ENCODE data around the gene TCP11L2.

GRCh38 chr12:106284358-106285105 lies 18.0 kb upstream of the TCP11L2 start:
- TF ChIP-seq POLR2A (IDR thresholded peaks at IDR 0.05; ENCODE audit: low read depth, low read length) (no peak), RAD21 (IDR thresholded peaks at IDR 0.05; ENCODE audit: low read length) (no peak), CEBPB (IDR thresholded peaks at IDR 0.05; ENCODE audit: low read depth, low read length) (no peak), FOS (IDR thresholded peaks at IDR 0.05; ENCODE audit: low read depth, low read length) (no peak), CTCF (conservative IDR thresholded peaks at IDR 0.05; ENCODE audit: low read depth, low read length) (no peak), RFX5 (IDR thresholded peaks at IDR 0.05; ENCODE audit: low read depth, low read length) (no peak), MXI1 (IDR thresholded peaks at IDR 0.05; ENCODE audit: borderline replicate concordance, low read depth, low read length) (no peak), MAFK (IDR thresholded peaks at IDR 0.05; ENCODE audit: low read depth, low read length) (no peak)
- TF ChIP-seq, protein P1, sequence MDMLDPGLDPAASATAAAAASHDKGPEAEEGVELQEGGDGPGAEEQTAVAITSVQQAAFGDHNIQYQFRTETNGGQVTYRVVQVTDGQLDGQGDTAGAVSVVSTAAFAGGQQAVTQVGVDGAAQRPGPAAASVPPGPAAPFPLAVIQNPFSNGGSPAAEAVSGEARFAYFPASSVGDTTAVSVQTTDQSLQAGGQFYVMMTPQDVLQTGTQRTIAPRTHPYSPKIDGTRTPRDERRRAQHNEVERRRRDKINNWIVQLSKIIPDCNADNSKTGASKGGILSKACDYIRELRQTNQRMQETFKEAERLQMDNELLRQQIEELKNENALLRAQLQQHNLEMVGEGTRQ (IDR thresholded peaks at IDR 0.05; ENCODE audit: low read depth, low read length), result no peak

Measured in IMR-90 (cell line).